ENCODE measurements around the gene KIRREL3.

DNA sequence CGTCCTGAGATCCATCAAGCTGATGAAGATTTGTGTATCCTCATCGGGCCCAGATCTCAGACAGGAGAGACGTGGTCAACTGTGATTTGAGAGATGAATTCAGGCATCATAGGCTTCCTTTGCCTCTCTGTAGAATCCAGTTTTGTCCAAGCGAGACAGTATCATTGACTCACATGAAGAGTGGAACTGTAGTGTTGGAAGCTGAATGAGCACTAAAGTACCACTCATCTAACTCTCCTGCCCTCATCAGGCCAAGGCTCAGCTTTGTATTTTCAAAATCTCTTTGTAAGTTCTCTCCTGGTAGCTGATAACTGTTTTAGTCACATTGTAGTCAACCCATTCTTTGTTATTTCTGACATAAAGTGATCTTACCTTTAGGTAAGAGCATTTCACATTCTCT is 85.1 kb downstream of the KIRREL3 start:
- TF ChIP-seq EZH2 (IDR thresholded peaks at IDR 0.05; ENCODE audit: insufficient read depth, poor library complexity, severe bottlenecking) = no peak
- no peak for TF ChIP-seq EZH2phosphoT487 (IDR thresholded peaks at IDR 0.05; ENCODE audit: insufficient read depth, low read depth)
